Uterus (tissue), 2 donors: ENCODE results near the gene FCGR1A.
"Not testable (repeated sequence)": the region's sequence is repeated elsewhere in the genome, so short reads cannot be mapped to it uniquely, and the experiment has no call there.

Source experiments
- CTCF ChIP-seq, 4 experiments: fragments of 200-600 bp in 2 of 4; fragments of 450-650 bp in 2 of 4; sonication (generic) in 2 of 4; IDR thresholded peaks; one replicate each; pipeline ENCODE4 v1.5.1; 2016 to 2019; ENCODE audit warnings: antibody characterized with exemption in 4 of 4, mild to moderate bottlenecking in 2 of 4, moderate library complexity in 1 of 4
- POLR2A ChIP-seq, 2 donors: fragments of 450-650 bp; IDR thresholded peaks; one replicate each; pipeline ENCODE4 v1.6.1; 2016; ENCODE audit warnings: antibody characterized with exemption in 2 of 2, mild to moderate bottlenecking in 1 of 2, moderate library complexity in 1 of 2

- not testable (repeated sequence) for TF ChIP-seq CTCF, POLR2A (IDR thresholded peaks at IDR 0.05)
These were observed 44.1 kb downstream of the FCGR1A start for GRCh38 chr1:149826555-149826954.
